ENCODE data around the gene OR10C1.

OR10C1 gene

GRCh38 chr6:29479560-29479959, 40.5 kb downstream of the OR10C1 start:
- no peak for DNase-seq

GRCh38 chr6:29483186-29483585, 44.1 kb downstream of the OR10C1 start:
- DNase-seq = no peak

- no peak for DNase-seq
Observed at GRCh38 chr6:29483735-29484134, 44.6 kb downstream of the OR10C1 start.

GRCh38 chr6:29486577-29486976, 47.5 kb downstream of the OR10C1 start:
- no peak for DNase-seq

DNA sequence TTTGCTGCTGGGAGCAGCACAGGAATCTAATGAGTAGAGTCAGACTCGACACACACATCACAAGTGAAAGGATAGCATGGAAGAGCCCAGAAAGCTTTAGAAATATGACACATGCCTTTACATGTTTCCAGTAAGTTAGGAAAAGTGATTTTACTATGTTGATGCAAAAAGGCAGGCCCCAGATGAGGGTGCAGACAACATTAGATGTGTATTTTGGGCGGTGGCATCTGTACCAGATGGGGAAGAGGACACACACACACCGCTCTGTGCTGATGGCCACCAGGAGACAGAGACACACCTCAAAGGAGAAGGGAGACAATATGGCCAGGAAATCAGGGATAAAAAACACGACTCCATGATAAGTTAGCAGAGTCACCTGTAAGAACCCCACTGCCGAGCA, 48.0 kb downstream of the OR10C1 start:
- DNase-seq = no peak

DNA sequence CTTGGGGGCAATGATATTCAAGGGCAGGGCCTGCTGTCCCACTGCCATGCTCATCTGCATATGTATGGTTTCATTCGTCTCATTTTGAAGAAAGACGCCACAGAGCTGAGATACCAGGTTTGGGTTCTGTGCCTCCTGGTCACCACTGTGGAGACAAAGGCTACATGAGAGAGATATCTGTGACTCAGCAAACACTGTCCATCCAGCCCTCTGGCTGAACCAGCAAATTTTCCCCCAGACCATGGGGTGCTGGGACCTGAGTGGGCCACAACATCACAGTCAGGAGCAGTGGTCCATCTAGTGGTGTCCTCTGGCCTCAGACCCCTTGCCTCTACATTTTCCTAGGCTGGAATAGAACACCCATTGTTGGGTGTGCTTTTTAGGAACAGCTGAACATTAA, 48.6 kb downstream of the OR10C1 start, which contains the start of gene MAS1L:
Gene MAS1L (minus strand): TSS at position 297 of the 400 bp plus-strand sequence. CDS start 54 bp downstream, at position 243.
- DNase-seq = no peak

- no peak for DNase-seq
Observed at GRCh38 chr6:29488874-29489273, 49.8 kb downstream of the OR10C1 start.

GRCh38 chr6:29489286-29489685, 50.2 kb downstream of the OR10C1 start:
- DNase-seq = no peak

DNA sequence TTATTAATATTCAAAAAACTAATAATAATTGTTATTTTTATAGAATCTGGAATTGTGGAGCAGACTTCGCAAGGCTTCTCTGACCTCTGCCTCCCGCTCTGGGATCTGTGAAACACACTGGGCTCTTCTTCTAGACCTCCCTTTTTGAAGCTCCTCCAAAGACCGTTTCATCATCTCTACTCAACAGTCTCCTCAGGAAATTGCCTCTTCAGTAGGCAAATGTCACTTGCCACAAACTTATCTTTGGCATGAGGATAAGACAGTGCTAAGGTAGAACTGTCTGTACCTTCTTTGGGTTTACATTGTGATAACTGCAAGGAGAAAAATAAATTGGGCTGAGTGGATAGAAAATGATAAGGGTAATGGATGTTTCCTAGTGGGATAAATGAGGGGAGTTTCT, 50.9 kb downstream of the OR10C1 start:
- DNase-seq = no peak

- DNase-seq = no peak
Observed at GRCh38 chr6:29490552-29490951, 51.4 kb downstream of the OR10C1 start.
